Measurements from ENCODE around the gene PI3. TPM values are rescaled to one million over a fixed set of nuclear protein-coding genes. Genes with fewer than 3 reads are reported as not detected.

Gene PI3
- polyA plus RNA-seq, 1 experiment: not detected

DNA sequence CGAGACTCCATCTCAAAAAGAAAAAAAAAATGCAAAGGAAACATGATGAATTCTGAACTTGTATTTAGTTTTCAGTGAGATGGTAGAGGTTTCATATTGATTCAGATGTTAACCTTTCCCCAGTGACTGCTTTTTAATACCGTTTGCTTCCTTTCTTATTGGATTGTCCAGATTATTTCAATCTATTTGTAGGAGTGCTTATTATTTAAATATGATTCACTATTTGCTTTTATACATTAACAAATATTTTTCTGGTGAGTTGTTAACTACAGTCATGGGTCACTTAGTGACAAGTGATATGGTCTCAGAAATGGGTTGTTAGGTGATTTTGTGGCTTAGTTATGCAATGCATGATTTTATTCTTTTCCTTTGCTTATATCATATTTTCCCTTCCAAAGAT, 8.4 kb downstream of the PI3 start:
- H3K27me3 ChIP-seq (ENCODE audit: control insufficient read depth, insufficient read depth, low read length): peaks cover 4% of the 10 kb centered on the region
- DNase-seq (ENCODE audit: low read depth): no peak
- no peak for TF ChIP-seq CTCF (IDR thresholded peaks at IDR 0.05; ENCODE audit: insufficient read depth, low read depth, low read length)
- ChIA-PET CTCF (no interaction called here), POLR2A (no interaction called here)
- no peak overlapping the region for H3K4me3 ChIP-seq (ENCODE audit: low read depth, low read length)
- no peaks in the 10 kb centered on the region for H3K36me3 ChIP-seq (ENCODE audit: control insufficient read depth, insufficient read depth, low read length)

GRCh38 chr20:45187693-45188092, 13.0 kb downstream of the PI3 start:
- Histone ChIP-seq H3K27me3 (ENCODE audit: control insufficient read depth, insufficient read depth, low read length) (peaks cover 4% of the 10 kb centered on the region), H3K4me3 (ENCODE audit: low read depth, low read length) (no peak overlapping the region), H3K36me3 (ENCODE audit: control insufficient read depth, insufficient read depth, low read length) (no peaks in the 10 kb centered on the region)
- POLR2A ChIA-PET: no interaction called here
- no peak for DNase-seq (ENCODE audit: low read depth)
- CTCF ChIA-PET: interaction anchor here (1.0 kb wide), 1 partner anchor 8 kb away, joined by 4 read pairs; no protein-coding TSS in a partner anchor
- TF ChIP-seq CTCF (IDR thresholded peaks at IDR 0.05; ENCODE audit: insufficient read depth, low read depth, low read length): no peak

GRCh38 chr20:45189067-45189609, 14.4 kb downstream of the PI3 start:
- Histone ChIP-seq H3K36me3 (ENCODE audit: control insufficient read depth, insufficient read depth, low read length) (no peaks in the 10 kb centered on the region), H3K27me3 (ENCODE audit: control insufficient read depth, insufficient read depth, low read length) (peaks cover 4% of the 10 kb centered on the region), H3K4me3 (ENCODE audit: low read depth, low read length) (no peak overlapping the region)
- ChIA-PET CTCF (interaction anchor here (1.7 kb wide), 1 partner anchor 26 kb away, joined by 4 read pairs; no protein-coding TSS in a partner anchor), POLR2A (no interaction called here)
- no peak for DNase-seq (ENCODE audit: low read depth)
- TF ChIP-seq CTCF (IDR thresholded peaks at IDR 0.05; ENCODE audit: insufficient read depth, low read depth, low read length): no peak

- Histone ChIP-seq H3K27me3 (ENCODE audit: control insufficient read depth, insufficient read depth, low read length) (peaks cover 4% of the 10 kb centered on the region), H3K36me3 (ENCODE audit: control insufficient read depth, insufficient read depth, low read length) (no peaks in the 10 kb centered on the region), H3K4me3 (ENCODE audit: low read depth, low read length) (no peak overlapping the region)
- no peak for TF ChIP-seq CTCF (IDR thresholded peaks at IDR 0.05; ENCODE audit: insufficient read depth, low read depth, low read length)
- DNase-seq (ENCODE audit: low read depth): no peak
- ChIA-PET CTCF (interaction anchor here (0.9 to 1.7 kb wide), 2 partner anchors 26 to 28 kb away, joined by 3 to 4 read pairs; no protein-coding TSS in a partner anchor), POLR2A (no interaction called here)
Measured at GRCh38 chr20:45189861-45190260, 15.2 kb downstream of the PI3 start.

DNA sequence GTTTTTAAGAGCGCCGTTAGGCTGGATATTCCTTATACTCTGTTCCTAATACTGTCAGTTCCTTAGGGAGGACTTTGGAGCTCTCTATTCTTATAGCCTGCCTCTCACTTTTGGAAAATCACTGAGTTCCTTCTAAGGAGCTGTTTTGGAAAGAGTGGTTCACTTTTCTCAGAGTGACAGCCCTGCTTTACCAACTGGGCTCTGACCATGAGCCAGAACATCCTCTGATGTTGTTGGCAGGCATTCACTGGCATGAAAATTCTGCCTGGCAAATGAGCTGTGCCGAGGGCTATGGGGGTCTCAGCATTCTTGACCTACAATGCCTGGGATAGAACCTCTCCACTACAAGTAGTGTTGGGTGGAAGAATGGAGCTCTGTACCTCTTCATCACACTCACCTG, 17.2 kb downstream of the PI3 start:
- DNase-seq (ENCODE audit: low read depth): no peak
- Histone ChIP-seq H3K4me3 (ENCODE audit: low read depth, low read length) (no peak overlapping the region), H3K36me3 (ENCODE audit: control insufficient read depth, insufficient read depth, low read length) (no peaks in the 10 kb centered on the region), H3K27me3 (ENCODE audit: control insufficient read depth, insufficient read depth, low read length) (peaks cover 4% of the 10 kb centered on the region)
- ChIA-PET POLR2A (no interaction called here), CTCF (no interaction called here)
- no peak for TF ChIP-seq CTCF (IDR thresholded peaks at IDR 0.05; ENCODE audit: insufficient read depth, low read depth, low read length)
